GM23338 (cell line): ENCODE measurements around the gene KDR. TPM values are rescaled to one million over a fixed set of nuclear protein-coding genes. Genes with fewer than 3 reads are reported as not detected.

Source experiments
- ATAC-seq: fragments of 200-7000 bp; cut with Tn5 transposase; 3 replicates; pipeline ENCODE4 v1.9.1; 2020
- DNase-seq: peaks from one replicate; pipeline ENCODE4 v3.0.0-alpha.2; 2015; ENCODE audit warnings: low spot score
- H2AFZ ChIP-seq: fragments of 200-600 bp; sonication (generic); 2 replicates; pipeline ENCODE4 v1.8.0; 2016; ENCODE audit warnings: antibody characterized with exemption, mild to moderate bottlenecking, moderate library complexity
- H3F3A ChIP-seq: fragments of 200-600 bp; sonication (generic); replicated peaks from 2 replicates; pipeline ENCODE4 v1.8.0; 2017; ENCODE audit warnings: antibody characterized with exemption, mixed run types, low read depth
- H3K27ac ChIP-seq: fragments of 200-600 bp; sonication (generic); 2 replicates; pipeline ENCODE4 v1.6.1; 2016; ENCODE audit warnings: low read depth
- H3K27me3 ChIP-seq: fragments of 200-600 bp; sonication (generic); 2 replicates; pipeline ENCODE4 v1.8.0; 2016; ENCODE audit warnings: mild to moderate bottlenecking, mixed run types, moderate library complexity; ENCODE audit not compliant: insufficient read depth
- H3K36me3 ChIP-seq: fragments of 200-600 bp; sonication (generic); 2 replicates; pipeline ENCODE4 v1.8.0; 2016; ENCODE audit warnings: mild to moderate bottlenecking; ENCODE audit not compliant: insufficient read depth
- H3K4me1 ChIP-seq: fragments of 200-600 bp; sonication (generic); 2 replicates; pipeline ENCODE4 v1.8.0; 2016; ENCODE audit warnings: mild to moderate bottlenecking, moderate library complexity; ENCODE audit not compliant: insufficient read depth
- H3K4me2 ChIP-seq: fragments of 200-600 bp; sonication (generic); 2 replicates; pipeline ENCODE4 v1.7.1; 2017; ENCODE audit warnings: mixed run types
- H3K4me3 ChIP-seq: fragments of 200-600 bp; sonication (generic); 2 replicates; pipeline ENCODE4 v1.6.1; 2016; ENCODE audit warnings: mixed run types
- H3K79me2 ChIP-seq: fragments of 200-600 bp; sonication (generic); replicated peaks from 2 replicates; pipeline ENCODE4 v1.8.0; 2017; ENCODE audit warnings: mild to moderate bottlenecking; ENCODE audit not compliant: insufficient read depth
- H3K9me2 ChIP-seq: fragments of 200-600 bp; sonication (generic); 2 replicates; pipeline ENCODE4 v1.8.0; 2017; ENCODE audit not compliant: insufficient read depth
- H4K20me1 ChIP-seq: fragments of 200-600 bp; sonication (generic); replicated peaks from 2 replicates; pipeline ENCODE4 v1.8.0; 2017; ENCODE audit warnings: mild to moderate bottlenecking; ENCODE audit not compliant: insufficient read depth
- H3K27ac Mint-ChIP-seq: 2 replicates; pipeline ENCODE4 v1.8.0; 2020; ENCODE audit warnings: inconsistent platforms, mild to moderate bottlenecking, moderate library complexity, mixed read lengths
- H3K27me3 Mint-ChIP-seq: 3 replicates; pipeline ENCODE4 v1.8.0; 2022; ENCODE audit warnings: low read depth, mild to moderate bottlenecking, moderate library complexity, mixed read lengths, inconsistent platforms; ENCODE audit not compliant: insufficient read depth, poor library complexity
- H3K36me3 Mint-ChIP-seq: 3 replicates; pipeline ENCODE4 v1.8.0; 2021; ENCODE audit warnings: low read depth, mild to moderate bottlenecking, inconsistent platforms, moderate library complexity, mixed read lengths
- H3K4me1 Mint-ChIP-seq: 3 replicates; pipeline ENCODE4 v1.8.0; 2020; ENCODE audit warnings: mild to moderate bottlenecking, inconsistent platforms, mixed read lengths
- H3K4me3 Mint-ChIP-seq: 3 replicates; pipeline ENCODE4 v1.8.0; 2021; ENCODE audit warnings: moderate library complexity, mild to moderate bottlenecking, inconsistent platforms, mixed read lengths
- H3K9me3 Mint-ChIP-seq: 3 replicates; pipeline ENCODE4 v1.8.0; 2020; ENCODE audit warnings: moderate library complexity, mild to moderate bottlenecking, inconsistent platforms, mixed read lengths
- CREB1 ChIP-seq: fragments of 250-450 bp; sonication (Bioruptor Pico); IDR thresholded peaks from 2 replicates; pipeline ENCODE4 v1.5.0; 2020; ENCODE audit warnings: low read depth, mild to moderate bottlenecking, moderate library complexity
- EZH2 ChIP-seq: fragments of 200-600 bp; sonication (generic); IDR thresholded peaks from one replicate; pipeline ENCODE4 v1.8.0; 2017; ENCODE audit warnings: antibody characterized with exemption, mild to moderate bottlenecking, low read depth; ENCODE audit not compliant: unreplicated experiment
- EZH2phosphoT487 ChIP-seq: fragments of 200-600 bp; sonication (generic); IDR thresholded peaks from one replicate; pipeline ENCODE4 v1.8.1; 2018; ENCODE audit warnings: antibody characterized with exemption; ENCODE audit not compliant: unreplicated experiment
- JUNB ChIP-seq: IDR thresholded peaks from one replicate; pipeline ENCODE4 v1.6.1; 2016; ENCODE audit warnings: antibody characterized with exemption; ENCODE audit not compliant: unreplicated experiment
- NANOG ChIP-seq: IDR thresholded peaks from 2 replicates; pipeline ENCODE4 v1.6.1; 2016; ENCODE audit warnings: antibody characterized with exemption, borderline replicate concordance
- POLR2AphosphoS5 ChIP-seq: IDR thresholded peaks from 2 replicates; pipeline ENCODE4 v1.6.1; 2016; ENCODE audit warnings: antibody characterized with exemption, low read depth
- STAT1 ChIP-seq: IDR thresholded peaks from one replicate; pipeline ENCODE4 v1.6.1; 2016; ENCODE audit warnings: antibody characterized with exemption; ENCODE audit not compliant: unreplicated experiment
- ZNF114 ChIP-seq: fragments of 250-450 bp; sonication (Bioruptor Pico); IDR thresholded peaks from 2 replicates; pipeline ENCODE4 v1.5.0; 2020; ENCODE audit warnings: mild to moderate bottlenecking, moderate library complexity
- ZNF331 ChIP-seq: fragments of 250-450 bp; sonication (Bioruptor Pico); IDR thresholded peaks from 2 replicates; pipeline ENCODE4 v1.5.0; 2020; ENCODE audit warnings: low read depth, mild to moderate bottlenecking, moderate library complexity
- polyA plus RNA-seq: library from polyadenylated mRNA; unstranded; fragments of >200 nt; fragmentation: Nextera tagmentation; extraction: Ambion mirVana; gene quantifications from 2 replicates; pipeline ENCODE4 v1.2.1, GENCODE V29; 2016
- total RNA-seq: library from RNA; depleted of rRNA; stranded (reverse); fragments of >200 nt; shearing (Covaris generic); gene quantifications from 2 replicates; pipeline ENCODE4 v1.2.3, GENCODE V29; 2014
- TF ChIP-seq, protein P1 (sequence below), 2 experiments: fragments of 200-600 bp in 1 of 2; sonication (generic) in 1 of 2; conservative IDR thresholded peaks; 2 replicates each; pipeline versions ENCODE4 v1.5.1 to v1.6.1; 2016 to 2017; ENCODE audit warnings: antibody characterized with exemption in 2 of 2, low read depth in 2 of 2, mild to moderate bottlenecking in 2 of 2, moderate library complexity in 1 of 2
- TF ChIP-seq, protein P2 (sequence below): IDR thresholded peaks from 2 replicates; pipeline ENCODE4 v1.6.1; 2016; ENCODE audit warnings: antibody characterized with exemption
- TF ChIP-seq, protein P3 (sequence below): IDR thresholded peaks from one replicate; pipeline ENCODE4 v1.6.1; 2018; ENCODE audit warnings: antibody characterized with exemption; ENCODE audit not compliant: unreplicated experiment
- TF ChIP-seq, protein P4 (sequence below): fragments of 250-450 bp; sonication (Bioruptor Pico); IDR thresholded peaks from 2 replicates; pipeline ENCODE4 v1.5.0; 2020; ENCODE audit warnings: mild to moderate bottlenecking, moderate library complexity

The KDR gene
- total and polyA plus RNA-seq, 2 experiments from 2014 or later: 27.9 to 109 TPM

DNA sequence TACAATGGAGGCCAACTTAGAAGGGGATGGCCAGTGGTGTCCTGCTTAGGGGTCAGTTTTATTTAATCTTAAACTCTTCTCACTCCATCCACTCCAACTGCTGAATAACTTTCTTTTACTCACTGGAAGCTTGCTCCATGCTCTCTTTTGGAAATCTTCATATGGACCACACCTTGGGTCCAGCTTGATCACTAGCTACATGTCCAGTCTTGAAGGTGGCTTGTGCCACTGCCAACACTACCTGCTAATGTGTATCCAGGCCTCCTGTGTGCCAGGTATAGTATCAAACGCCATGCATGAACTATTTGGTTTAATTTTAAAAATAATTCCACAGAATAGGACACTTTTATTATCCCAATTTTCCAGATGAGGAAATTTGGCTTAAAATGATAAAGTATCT, 37.0 kb upstream of the KDR start:
- Mint-ChIP-seq H3K27me3 (peaks cover 3% of the 10 kb centered on the region), H3K36me3 (peaks cover 8% of the 10 kb centered on the region), H3K4me1 (no peaks in the 10 kb centered on the region; the same call in 2 of the 3 replicates), H3K4me3 (no peak overlapping the region), H3K9me3 (peaks cover 7% of the 10 kb centered on the region; the same call in 2 of the 3 replicates), H3K27ac (no peak overlapping the region)
- H3K4me3 ChIP-seq: no peak overlapping the region
- H3K79me2 ChIP-seq: no peaks in the 10 kb centered on the region
- no peaks in the 10 kb centered on the region for H3K27me3 ChIP-seq
- no peaks in the 10 kb centered on the region for H3F3A ChIP-seq
- DNase-seq (no peak), ATAC-seq (no peak)
- no peak overlapping the region for H3K27ac ChIP-seq
- H4K20me1 ChIP-seq: no peaks in the 10 kb centered on the region
- H3K4me1 ChIP-seq: no peaks in the 10 kb centered on the region; the same call in 1 of the 2 replicates
- 0 out of 2 replicates have a peak, but pooled peaks cover 9% of the 10 kb centered on the region for H3K9me2 ChIP-seq
- TF ChIP-seq EZH2: no peak
- TF ChIP-seq, protein P1, sequence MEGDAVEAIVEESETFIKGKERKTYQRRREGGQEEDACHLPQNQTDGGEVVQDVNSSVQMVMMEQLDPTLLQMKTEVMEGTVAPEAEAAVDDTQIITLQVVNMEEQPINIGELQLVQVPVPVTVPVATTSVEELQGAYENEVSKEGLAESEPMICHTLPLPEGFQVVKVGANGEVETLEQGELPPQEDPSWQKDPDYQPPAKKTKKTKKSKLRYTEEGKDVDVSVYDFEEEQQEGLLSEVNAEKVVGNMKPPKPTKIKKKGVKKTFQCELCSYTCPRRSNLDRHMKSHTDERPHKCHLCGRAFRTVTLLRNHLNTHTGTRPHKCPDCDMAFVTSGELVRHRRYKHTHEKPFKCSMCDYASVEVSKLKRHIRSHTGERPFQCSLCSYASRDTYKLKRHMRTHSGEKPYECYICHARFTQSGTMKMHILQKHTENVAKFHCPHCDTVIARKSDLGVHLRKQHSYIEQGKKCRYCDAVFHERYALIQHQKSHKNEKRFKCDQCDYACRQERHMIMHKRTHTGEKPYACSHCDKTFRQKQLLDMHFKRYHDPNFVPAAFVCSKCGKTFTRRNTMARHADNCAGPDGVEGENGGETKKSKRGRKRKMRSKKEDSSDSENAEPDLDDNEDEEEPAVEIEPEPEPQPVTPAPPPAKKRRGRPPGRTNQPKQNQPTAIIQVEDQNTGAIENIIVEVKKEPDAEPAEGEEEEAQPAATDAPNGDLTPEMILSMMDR (conservative IDR thresholded peaks at IDR 0.05; ENCODE audit: low read depth in 2 of 2): no peak
- TF ChIP-seq, protein P2, sequence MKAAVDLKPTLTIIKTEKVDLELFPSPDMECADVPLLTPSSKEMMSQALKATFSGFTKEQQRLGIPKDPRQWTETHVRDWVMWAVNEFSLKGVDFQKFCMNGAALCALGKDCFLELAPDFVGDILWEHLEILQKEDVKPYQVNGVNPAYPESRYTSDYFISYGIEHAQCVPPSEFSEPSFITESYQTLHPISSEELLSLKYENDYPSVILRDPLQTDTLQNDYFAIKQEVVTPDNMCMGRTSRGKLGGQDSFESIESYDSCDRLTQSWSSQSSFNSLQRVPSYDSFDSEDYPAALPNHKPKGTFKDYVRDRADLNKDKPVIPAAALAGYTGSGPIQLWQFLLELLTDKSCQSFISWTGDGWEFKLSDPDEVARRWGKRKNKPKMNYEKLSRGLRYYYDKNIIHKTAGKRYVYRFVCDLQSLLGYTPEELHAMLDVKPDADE: no peak
- TF ChIP-seq EZH2phosphoT487: no peak
- no peak for TF ChIP-seq POLR2AphosphoS5
- no peak for TF ChIP-seq STAT1
- TF ChIP-seq, protein P3, sequence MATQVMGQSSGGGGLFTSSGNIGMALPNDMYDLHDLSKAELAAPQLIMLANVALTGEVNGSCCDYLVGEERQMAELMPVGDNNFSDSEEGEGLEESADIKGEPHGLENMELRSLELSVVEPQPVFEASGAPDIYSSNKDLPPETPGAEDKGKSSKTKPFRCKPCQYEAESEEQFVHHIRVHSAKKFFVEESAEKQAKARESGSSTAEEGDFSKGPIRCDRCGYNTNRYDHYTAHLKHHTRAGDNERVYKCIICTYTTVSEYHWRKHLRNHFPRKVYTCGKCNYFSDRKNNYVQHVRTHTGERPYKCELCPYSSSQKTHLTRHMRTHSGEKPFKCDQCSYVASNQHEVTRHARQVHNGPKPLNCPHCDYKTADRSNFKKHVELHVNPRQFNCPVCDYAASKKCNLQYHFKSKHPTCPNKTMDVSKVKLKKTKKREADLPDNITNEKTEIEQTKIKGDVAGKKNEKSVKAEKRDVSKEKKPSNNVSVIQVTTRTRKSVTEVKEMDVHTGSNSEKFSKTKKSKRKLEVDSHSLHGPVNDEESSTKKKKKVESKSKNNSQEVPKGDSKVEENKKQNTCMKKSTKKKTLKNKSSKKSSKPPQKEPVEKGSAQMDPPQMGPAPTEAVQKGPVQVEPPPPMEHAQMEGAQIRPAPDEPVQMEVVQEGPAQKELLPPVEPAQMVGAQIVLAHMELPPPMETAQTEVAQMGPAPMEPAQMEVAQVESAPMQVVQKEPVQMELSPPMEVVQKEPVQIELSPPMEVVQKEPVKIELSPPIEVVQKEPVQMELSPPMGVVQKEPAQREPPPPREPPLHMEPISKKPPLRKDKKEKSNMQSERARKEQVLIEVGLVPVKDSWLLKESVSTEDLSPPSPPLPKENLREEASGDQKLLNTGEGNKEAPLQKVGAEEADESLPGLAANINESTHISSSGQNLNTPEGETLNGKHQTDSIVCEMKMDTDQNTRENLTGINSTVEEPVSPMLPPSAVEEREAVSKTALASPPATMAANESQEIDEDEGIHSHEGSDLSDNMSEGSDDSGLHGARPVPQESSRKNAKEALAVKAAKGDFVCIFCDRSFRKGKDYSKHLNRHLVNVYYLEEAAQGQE: no peak
- TF ChIP-seq JUNB: no peak
- TF ChIP-seq CREB1 (CRISPR knock-in tag): no peak
- TF ChIP-seq ZNF114: no peak
- TF ChIP-seq, protein P4, sequence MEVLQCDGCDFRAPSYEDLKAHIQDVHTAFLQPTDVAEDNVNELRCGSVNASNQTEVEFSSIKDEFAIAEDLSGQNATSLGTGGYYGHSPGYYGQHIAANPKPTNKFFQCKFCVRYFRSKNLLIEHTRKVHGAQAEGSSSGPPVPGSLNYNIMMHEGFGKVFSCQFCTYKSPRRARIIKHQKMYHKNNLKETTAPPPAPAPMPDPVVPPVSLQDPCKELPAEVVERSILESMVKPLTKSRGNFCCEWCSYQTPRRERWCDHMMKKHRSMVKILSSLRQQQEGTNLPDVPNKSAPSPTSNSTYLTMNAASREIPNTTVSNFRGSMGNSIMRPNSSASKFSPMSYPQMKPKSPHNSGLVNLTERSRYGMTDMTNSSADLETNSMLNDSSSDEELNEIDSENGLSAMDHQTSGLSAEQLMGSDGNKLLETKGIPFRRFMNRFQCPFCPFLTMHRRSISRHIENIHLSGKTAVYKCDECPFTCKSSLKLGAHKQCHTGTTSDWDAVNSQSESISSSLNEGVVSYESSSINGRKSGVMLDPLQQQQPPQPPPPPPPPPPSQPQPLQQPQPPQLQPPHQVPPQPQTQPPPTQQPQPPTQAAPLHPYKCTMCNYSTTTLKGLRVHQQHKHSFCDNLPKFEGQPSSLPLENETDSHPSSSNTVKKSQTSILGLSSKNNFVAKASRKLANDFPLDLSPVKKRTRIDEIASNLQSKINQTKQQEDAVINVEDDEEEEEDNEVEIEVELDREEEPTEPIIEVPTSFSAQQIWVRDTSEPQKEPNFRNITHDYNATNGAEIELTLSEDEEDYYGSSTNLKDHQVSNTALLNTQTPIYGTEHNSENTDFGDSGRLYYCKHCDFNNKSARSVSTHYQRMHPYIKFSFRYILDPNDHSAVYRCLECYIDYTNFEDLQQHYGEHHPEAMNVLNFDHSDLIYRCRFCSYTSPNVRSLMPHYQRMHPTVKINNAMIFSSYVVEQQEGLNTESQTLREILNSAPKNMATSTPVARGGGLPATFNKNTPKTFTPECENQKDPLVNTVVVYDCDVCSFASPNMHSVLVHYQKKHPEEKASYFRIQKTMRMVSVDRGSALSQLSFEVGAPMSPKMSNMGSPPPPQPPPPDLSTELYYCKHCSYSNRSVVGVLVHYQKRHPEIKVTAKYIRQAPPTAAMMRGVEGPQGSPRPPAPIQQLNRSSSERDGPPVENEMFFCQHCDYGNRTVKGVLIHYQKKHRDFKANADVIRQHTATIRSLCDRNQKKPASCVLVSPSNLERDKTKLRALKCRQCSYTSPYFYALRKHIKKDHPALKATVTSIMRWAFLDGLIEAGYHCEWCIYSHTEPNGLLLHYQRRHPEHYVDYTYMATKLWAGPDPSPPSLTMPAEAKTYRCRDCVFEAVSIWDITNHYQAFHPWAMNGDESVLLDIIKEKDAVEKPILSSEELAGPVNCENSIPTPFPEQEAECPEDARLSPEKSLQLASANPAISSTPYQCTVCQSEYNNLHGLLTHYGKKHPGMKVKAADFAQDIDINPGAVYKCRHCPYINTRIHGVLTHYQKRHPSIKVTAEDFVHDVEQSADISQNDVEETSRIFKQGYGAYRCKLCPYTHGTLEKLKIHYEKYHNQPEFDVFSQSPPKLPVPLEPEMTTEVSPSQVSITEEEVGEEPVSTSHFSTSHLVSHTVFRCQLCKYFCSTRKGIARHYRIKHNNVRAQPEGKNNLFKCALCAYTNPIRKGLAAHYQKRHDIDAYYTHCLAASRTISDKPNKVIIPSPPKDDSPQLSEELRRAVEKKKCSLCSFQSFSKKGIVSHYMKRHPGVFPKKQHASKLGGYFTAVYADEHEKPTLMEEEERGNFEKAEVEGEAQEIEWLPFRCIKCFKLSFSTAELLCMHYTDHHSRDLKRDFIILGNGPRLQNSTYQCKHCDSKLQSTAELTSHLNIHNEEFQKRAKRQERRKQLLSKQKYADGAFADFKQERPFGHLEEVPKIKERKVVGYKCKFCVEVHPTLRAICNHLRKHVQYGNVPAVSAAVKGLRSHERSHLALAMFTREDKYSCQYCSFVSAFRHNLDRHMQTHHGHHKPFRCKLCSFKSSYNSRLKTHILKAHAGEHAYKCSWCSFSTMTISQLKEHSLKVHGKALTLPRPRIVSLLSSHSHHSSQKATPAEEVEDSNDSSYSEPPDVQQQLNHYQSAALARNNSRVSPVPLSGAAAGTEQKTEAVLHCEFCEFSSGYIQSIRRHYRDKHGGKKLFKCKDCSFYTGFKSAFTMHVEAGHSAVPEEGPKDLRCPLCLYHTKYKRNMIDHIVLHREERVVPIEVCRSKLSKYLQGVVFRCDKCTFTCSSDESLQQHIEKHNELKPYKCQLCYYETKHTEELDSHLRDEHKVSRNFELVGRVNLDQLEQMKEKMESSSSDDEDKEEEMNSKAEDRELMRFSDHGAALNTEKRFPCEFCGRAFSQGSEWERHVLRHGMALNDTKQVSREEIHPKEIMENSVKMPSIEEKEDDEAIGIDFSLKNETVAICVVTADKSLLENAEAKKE (CRISPR knock-in tag): no peak
- TF ChIP-seq ZNF331: no peak
- no peak for TF ChIP-seq NANOG
- no peaks in the 10 kb centered on the region for H3K36me3 ChIP-seq
- no peak overlapping the region for H3K4me2 ChIP-seq
- H2AFZ ChIP-seq: no peak overlapping the region
